Posterior cingulate gyrus (tissue), 11 donors: ENCODE measurements around the gene TP53AIP1.

Experiments
- DNase-seq, 10 donors: peaks; one replicate each; pipeline versions ENCODE4 v3.0.0 to v3.0.0-alpha.2; 2020 to 2021; ENCODE audit warnings: mixed read lengths in 3 of 10
- intact Hi-C: fragments of 100-400 bp; cut with DNase I; formaldehyde crosslinking; loops from one replicate; pipeline ENCODE4 v1.15.1; 2023

Gene TP53AIP1

DNA sequence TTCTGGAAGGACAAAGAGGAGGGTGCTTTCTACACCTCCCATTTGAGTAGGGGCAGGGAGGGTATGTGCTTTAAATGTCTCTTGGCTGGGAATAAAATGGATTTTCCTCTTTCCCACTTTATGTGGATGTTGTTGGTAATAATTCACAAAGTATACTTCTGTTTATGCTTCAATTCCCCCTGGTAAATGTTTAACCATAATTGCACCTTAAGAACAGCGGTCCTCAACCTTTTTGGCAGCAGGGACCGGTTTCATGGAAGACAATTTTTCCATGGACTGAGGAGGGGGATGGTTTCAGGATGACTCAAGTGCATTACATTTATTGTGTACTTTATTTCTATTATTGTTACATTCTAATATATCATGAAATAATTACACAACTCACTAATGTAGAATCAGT lies 4.0 kb upstream of the TP53AIP1 start:
- intact Hi-C loops, result no loop called here

DNA sequence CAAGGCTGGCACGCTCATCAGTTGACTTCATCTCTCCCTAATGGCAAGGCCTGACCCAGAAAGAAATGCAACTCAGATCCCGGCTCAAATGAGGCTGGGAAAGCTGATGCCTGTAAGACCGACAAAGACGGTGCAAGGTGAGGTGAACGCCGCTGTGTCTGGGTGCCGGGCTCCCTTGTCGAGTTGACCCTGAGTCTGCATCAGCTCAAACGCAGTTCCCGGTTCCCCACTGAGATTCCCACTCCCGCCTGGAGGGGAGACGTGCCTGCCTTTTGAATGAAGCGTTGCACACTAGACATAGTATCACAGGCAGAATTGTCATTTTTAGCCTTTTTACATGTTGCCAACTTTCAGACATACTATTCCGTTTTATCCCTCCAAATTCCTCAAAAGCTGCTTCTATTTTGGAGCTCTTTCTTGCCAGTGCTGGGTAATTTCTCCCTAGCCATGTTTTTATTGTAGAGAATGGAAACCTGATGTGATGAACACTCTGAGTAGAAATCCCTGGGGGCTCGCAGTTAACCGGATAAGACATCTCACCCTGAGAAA lies 831 bp upstream of the TP53AIP1 start:
- intact Hi-C loops, result loop anchor here (5.0 kb wide), 1 partner anchor 41 kb away; no protein-coding TSS in a partner anchor
- DNase-seq, result peak in 1 of 10 donors; percentile 81

More for the DNA sequence above, 4.0 kb upstream of the TP53AIP1 start:
- DNase-seq, result no peak

GRCh38 chr11:128942272-128942612 lies 429 bp downstream of the TP53AIP1 start:
- intact Hi-C loops, result loop anchor here (5.0 kb wide), 1 partner anchor 40 kb away; no protein-coding TSS in a partner anchor
- peak in 1 of 10 donors; percentile 57 for DNase-seq

DNA sequence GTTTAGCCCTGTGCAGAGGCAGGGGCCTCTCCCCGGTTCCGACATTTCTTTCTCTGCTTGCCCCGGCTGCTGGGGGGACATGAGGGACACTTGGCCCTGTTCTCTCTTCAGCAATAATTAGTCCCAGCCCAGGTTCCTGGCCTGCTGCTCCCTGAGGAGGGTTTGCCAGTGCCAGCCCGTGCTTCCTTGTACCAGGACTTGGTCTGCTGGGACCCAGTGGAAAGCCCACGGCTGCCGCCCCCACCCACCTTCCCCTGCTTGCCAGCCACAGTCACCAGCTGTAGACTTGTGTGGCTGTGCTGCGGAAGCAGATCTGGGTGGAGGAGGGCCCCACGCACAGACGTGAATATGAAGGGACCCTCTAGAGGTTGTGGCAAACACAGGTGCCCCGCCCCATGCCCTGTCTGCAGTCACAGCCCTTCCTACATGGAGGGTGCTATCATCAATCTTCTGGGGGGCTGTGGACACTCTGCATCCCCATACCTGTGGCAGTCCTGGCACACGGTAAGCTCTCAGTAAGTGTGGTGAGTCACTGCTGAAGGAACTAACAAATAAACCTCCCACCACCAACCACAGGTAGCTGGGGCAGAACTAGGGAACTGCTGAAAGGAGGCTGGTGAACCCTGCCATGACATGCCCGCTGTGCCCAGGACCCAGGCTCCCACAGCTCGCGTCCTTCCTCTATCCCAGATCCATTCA lies 949 bp downstream of the TP53AIP1 start:
- intact Hi-C loops, result loop anchor here (5.0 kb wide), 1 partner anchor 39 kb away; no protein-coding TSS in a partner anchor
- DNase-seq, result peak in 1 of 10 donors; percentile 80

GRCh38 chr11:128941110-128941509 lies 1.6 kb downstream of the TP53AIP1 start:
- intact Hi-C loops, result loop anchor here (5.0 kb wide), 1 partner anchor 39 kb away; no protein-coding TSS in a partner anchor
- DNase-seq, result peak in 1 of 10 donors; percentile 44

DNA sequence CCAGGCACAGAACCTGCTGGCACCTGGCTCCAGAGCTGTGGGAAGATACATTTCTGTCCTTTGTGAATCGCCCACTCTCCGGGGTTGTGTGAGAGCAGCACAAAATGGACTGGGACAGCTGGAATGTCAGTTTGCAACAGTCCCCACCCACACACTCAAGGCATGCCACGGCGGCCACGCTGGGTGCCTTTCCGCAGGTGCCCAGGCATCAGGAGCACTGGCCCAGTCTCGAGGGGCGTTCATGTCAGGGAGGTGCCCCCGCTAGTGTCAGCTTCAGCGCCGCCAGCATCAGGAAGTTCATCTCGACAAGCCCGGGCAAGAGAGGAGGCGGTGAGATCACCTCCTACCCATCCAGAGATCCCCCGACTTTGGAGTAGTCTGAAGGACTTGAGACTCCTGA lies 2.1 kb downstream of the TP53AIP1 start:
- intact Hi-C loops, result loop anchor here (5.0 kb wide), 1 partner anchor 38 kb away; no protein-coding TSS in a partner anchor
- peak in 6 of 10 donors; percentile 35 to 91 (median 54) for DNase-seq

DNA sequence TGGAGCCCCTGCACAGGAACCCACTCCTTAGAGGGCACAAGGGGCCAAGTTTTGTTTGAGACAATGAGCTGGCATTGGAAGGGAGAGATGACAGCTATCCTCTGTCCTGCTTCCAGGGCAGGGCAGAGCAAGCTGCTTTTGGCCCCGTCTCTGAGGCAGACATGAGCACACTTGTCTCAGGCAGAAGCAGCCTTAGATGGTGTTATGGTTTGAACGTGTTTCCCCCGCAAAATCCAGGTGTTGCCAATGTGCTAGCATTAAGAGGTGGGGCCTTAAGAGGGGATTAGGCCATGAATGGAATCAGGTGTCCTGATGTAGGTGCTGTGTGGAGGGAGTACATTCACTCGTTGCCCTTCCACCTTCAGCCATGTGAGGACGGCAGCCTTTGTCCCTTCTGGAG lies 2.5 kb downstream of the TP53AIP1 start:
- DNase-seq, result peak in 1 of 10 donors; percentile 21
- intact Hi-C loops, result loop anchor here (5.0 kb wide), 1 partner anchor 38 kb away; no protein-coding TSS in a partner anchor

DNA sequence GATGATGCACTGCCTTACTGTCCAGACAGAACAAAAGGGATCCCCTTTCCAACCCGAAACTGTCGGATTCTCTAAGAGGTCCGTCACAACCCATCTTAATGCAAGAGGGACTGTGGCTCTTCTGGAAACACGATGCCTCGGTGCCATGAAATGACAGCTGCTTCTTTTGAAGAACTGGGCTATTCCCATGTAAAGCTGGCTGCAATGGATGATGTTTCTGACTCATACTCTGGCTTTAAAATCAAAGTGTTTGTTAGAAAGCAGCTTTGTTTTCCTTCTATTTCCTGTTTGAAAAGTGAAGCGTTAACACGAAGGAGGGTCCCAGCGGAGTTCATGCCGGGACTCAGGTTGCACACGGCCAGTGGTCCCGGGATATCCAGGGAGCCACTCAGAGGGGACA lies 3.1 kb downstream of the TP53AIP1 start:
- DNase-seq, result peak in 1 of 10 donors; percentile 42
- intact Hi-C loops, result no loop called here

- DNase-seq, result peak in 1 of 10 donors; percentile 65
- intact Hi-C loops, result no loop called here
These were observed 4.3 kb downstream of the TP53AIP1 start for GRCh38 chr11:128938156-128938885.

GRCh38 chr11:128937480-128937879 lies 5.2 kb downstream of the TP53AIP1 start:
- peak in 1 of 10 donors; percentile 45 for DNase-seq
- intact Hi-C loops, result no loop called here

- intact Hi-C loops, result no loop called here
- peak in 1 of 10 donors; percentile 75 for DNase-seq
These were observed 5.9 kb downstream of the TP53AIP1 start for GRCh38 chr11:128936606-128937251.

- peak in 1 of 10 donors; percentile 42 for DNase-seq
- intact Hi-C loops, result no loop called here
These were observed 7.7 kb downstream of the TP53AIP1 start for GRCh38 chr11:128934926-128935325.

DNA sequence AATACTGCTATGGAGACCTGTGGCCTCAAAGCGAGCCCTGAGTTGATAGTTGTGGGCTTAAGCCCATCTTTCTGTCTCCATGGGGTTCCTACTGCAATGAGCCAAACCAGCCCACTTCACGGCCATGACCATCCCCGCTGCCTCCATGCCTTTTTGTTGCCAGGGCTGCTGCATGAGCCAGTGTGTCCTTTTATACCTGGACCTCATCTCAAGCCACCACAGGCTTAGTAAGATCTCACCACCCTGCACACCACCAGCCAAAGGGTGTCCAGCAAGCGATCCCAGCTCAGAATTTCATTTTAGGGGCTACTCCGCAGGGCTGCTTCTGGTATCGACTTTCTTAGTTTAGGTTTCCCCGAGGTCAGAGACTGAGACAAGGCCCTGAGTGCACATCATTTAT lies 8.3 kb downstream of the TP53AIP1 start:
- DNase-seq, result peak in 1 of 10 donors; percentile 60
- intact Hi-C loops, result no loop called here

- intact Hi-C loops, result no loop called here
These were observed 9.0 kb downstream of the TP53AIP1 start for GRCh38 chr11:128933481-128934178.

GRCh38 chr11:128931668-128932067 lies 11.0 kb downstream of the TP53AIP1 start:
- intact Hi-C loops, result no loop called here
- DNase-seq, result no peak

More at GRCh38 chr11:128933481-128934178, 9.0 kb downstream of the TP53AIP1 start:
- peak in 1 of 10 donors; percentile 49 for DNase-seq

DNA sequence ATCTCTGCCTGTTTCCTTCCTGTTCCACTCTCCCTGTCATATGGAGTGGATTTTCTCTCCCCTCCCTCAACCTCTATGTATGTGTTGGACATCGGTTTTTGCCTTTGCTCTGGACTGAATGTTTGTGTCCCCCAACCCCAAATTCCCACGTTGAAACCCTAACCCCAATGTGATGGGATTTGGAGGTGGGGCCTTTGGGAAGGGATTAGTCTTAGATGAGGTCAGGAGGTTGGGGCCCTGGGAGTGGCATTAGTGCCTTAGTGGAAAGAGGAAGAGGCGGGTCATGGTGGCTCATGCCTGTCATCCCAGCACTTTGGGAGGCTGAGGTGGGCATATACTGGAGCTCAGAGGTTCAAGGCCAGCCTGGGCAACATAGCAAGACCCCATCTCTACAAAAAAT lies 11.6 kb downstream of the TP53AIP1 start:
- intact Hi-C loops, result no loop called here
- no peak for DNase-seq

- intact Hi-C loops, result no loop called here
- DNase-seq, result peak in 1 of 10 donors; percentile 56
These were observed 12.7 kb downstream of the TP53AIP1 start for GRCh38 chr11:128929991-128930390.

GRCh38 chr11:128929468-128929867 lies 13.2 kb downstream of the TP53AIP1 start:
- DNase-seq, result peak in 1 of 10 donors; percentile 70
- intact Hi-C loops, result no loop called here

GRCh38 chr11:128928400-128928799 lies 14.3 kb downstream of the TP53AIP1 start:
- peak in 1 of 10 donors; percentile 24 for DNase-seq
- intact Hi-C loops, result no loop called here
